Gastroesophageal sphincter (tissue), 4 donors: ENCODE data around the gene RNF227. TPM values are rescaled to one million over a fixed set of nuclear protein-coding genes. Genes with fewer than 3 reads are reported as not detected.

Experiments
- ATAC-seq: fragments of 150-250 bp; one replicate; pipeline ENCODE4 v1.9.1; 2016; ENCODE audit warnings: mild to moderate bottlenecking, moderate library complexity
- H3K27ac ChIP-seq, 4 donors: fragments of 200-600 bp; sonication (generic) in 3 of 4; 1 replicate in 3 of 4; 2 replicates in 1 of 4; pipeline ENCODE4 v1.5.1; 2016 to 2019
- H3K27me3 ChIP-seq: fragments of 200-600 bp; sonication (generic); one replicate; pipeline ENCODE4 v1.5.1; 2019
- H3K36me3 ChIP-seq, 2 donors: fragments of 200-600 bp; sonication (generic); one replicate each; pipeline ENCODE4 v1.5.1; 2019; ENCODE audit warnings: control low read depth in 1 of 2
- H3K4me1 ChIP-seq, 3 donors: fragments of 200-600 bp; sonication (generic); 1 replicate in 2 of 3; 2 replicates in 1 of 3; pipeline ENCODE4 v1.5.1; 2016 to 2019; ENCODE audit warnings: control low read depth in 2 of 3
- H3K4me3 ChIP-seq, 2 donors: fragments of 200-600 bp; sonication (generic); one replicate each; pipeline ENCODE4 v1.5.1; 2019; ENCODE audit warnings: mild to moderate bottlenecking in 1 of 2, moderate library complexity in 1 of 2
- H3K9me3 ChIP-seq, 3 donors: fragments of 200-600 bp; sonication (generic); one replicate each; pipeline ENCODE4 v1.5.1; 2017 to 2019; ENCODE audit warnings: control low read depth in 2 of 3
- CTCF ChIP-seq, 4 experiments: fragments of 200-600 bp in 2 of 4; fragments of 450-650 bp in 2 of 4; sonication (generic) in 1 of 4; IDR thresholded peaks; one replicate each; pipeline ENCODE4 v1.5.1; 2017 to 2019; ENCODE audit warnings: antibody characterized with exemption in 4 of 4, mild to moderate bottlenecking in 2 of 4, moderate library complexity in 2 of 4
- EP300 ChIP-seq: sonication (generic); formaldehyde crosslinking; IDR thresholded peaks from one replicate; pipeline ENCODE4 v1.6.1; 2017; ENCODE audit warnings: antibody characterized with exemption, mild to moderate bottlenecking
- POLR2A ChIP-seq, 2 donors: fragments of 450-650 bp; IDR thresholded peaks; one replicate each; pipeline ENCODE4 v1.6.1; 2017; ENCODE audit warnings: antibody characterized with exemption in 2 of 2, mild to moderate bottlenecking in 2 of 2, moderate library complexity in 1 of 2
- POLR2AphosphoS5 ChIP-seq: sonication (generic); formaldehyde crosslinking; IDR thresholded peaks from one replicate; pipeline ENCODE4 v1.6.1; 2017; ENCODE audit warnings: antibody characterized with exemption
- WGBS, 2 donors: methylation state at CpG; one replicate each; pipeline ENCODE4 v1.1.5; 2018; ENCODE audit warnings: low coverage in 1 of 2; 5-methylcytosine and 5-hydroxymethylcytosine counted together
- total RNA-seq, 4 donors: library from RNA; depleted of rRNA; stranded (reverse); fragments of >200 nt; gene quantifications; one replicate each; pipeline ENCODE4 v1.1.0, GENCODE V29; 2016

RNF227 gene
- total RNA-seq, 4 donors from 2014 or later, result 1.6 to 5.4 (median 2.1) TPM

GRCh38 chr17:7911116-7911515 lies 5.0 kb downstream of the RNF227 start:
- Histone ChIP-seq H3K27ac (no peak overlapping the region), H3K9me3 (no peaks in the 10 kb centered on the region), H3K4me3 (no peak overlapping the region), H3K27me3 (no peaks in the 10 kb centered on the region), H3K36me3 (peaks cover 0 to 64% of the 10 kb centered on the region in 2 donors), H3K4me1 (peaks cover 0 to 21% (median 8%) of the 10 kb centered on the region in 3 donors)
- TF ChIP-seq CTCF (IDR thresholded peaks at IDR 0.05) (no peak), POLR2A (IDR thresholded peaks at IDR 0.05) (no peak), POLR2AphosphoS5 (no peak), EP300 (no peak)
- ATAC-seq, result no peak
- 77 to 80% methylated on average over 1 to 4 of the region's 9 CpGs for WGBS, 2 donors

- Histone ChIP-seq H3K4me1 (peaks cover 0 to 18% (median 7%) of the 10 kb centered on the region in 3 donors), H3K4me3 (no peak overlapping the region), H3K36me3 (peaks cover 0 to 68% of the 10 kb centered on the region in 2 donors), H3K27ac (no peak overlapping the region), H3K27me3 (no peaks in the 10 kb centered on the region), H3K9me3 (no peaks in the 10 kb centered on the region)
- WGBS, 2 donors, result 95 to 96% methylated on average over 13 of the region's 13 CpGs
- ATAC-seq, result no peak
- TF ChIP-seq EP300 (no peak), CTCF (IDR thresholded peaks at IDR 0.05) (no peak), POLR2A (IDR thresholded peaks at IDR 0.05) (no peak), POLR2AphosphoS5 (no peak)
Measured at GRCh38 chr17:7910711-7911110, 5.4 kb downstream of the RNF227 start.

- no peak overlapping the region for H3K27ac ChIP-seq
- TF ChIP-seq EP300, result no peak
- TF ChIP-seq CTCF (IDR thresholded peaks at IDR 0.05), result no peak
- no peak for TF ChIP-seq POLR2AphosphoS5
- no peak for TF ChIP-seq POLR2A (IDR thresholded peaks at IDR 0.05)
- 86 to 91% methylated on average over 12 to 15 of the region's 15 CpGs for WGBS, 2 donors
- H3K4me3 ChIP-seq, result no peak overlapping the region
- ATAC-seq, result no peak
- peaks cover 0 to 15% (median 7%) of the 10 kb centered on the region in 3 donors for H3K4me1 ChIP-seq
- H3K27me3 ChIP-seq, result no peaks in the 10 kb centered on the region
- H3K9me3 ChIP-seq, result no peaks in the 10 kb centered on the region
- H3K36me3 ChIP-seq, result peaks cover 0 to 73% of the 10 kb centered on the region in 2 donors
Measured at GRCh38 chr17:7910281-7910680, 5.8 kb downstream of the RNF227 start.

GRCh38 chr17:7909089-7909488 lies 7.0 kb downstream of the RNF227 start:
- H3K27ac ChIP-seq, result no peak overlapping the region
- H3K9me3 ChIP-seq, result no peaks in the 10 kb centered on the region
- H3K4me3 ChIP-seq, result no peak overlapping the region
- no CpG with 5 or more reads among the region's 29 CpGs for WGBS, 2 donors
- H3K36me3 ChIP-seq, result peaks cover 0 to 85% of the 10 kb centered on the region in 2 donors
- no peaks in the 10 kb centered on the region for H3K27me3 ChIP-seq
- TF ChIP-seq POLR2AphosphoS5 (no peak), CTCF (IDR thresholded peaks at IDR 0.05) (no peak), EP300 (no peak), POLR2A (IDR thresholded peaks at IDR 0.05) (no peak)
- H3K4me1 ChIP-seq, result peaks cover 0 to 3% (median 0%) of the 10 kb centered on the region in 3 donors
- no peak for ATAC-seq
